Kidney (tissue), 14 donors: Measurements from ENCODE around the gene LMF2. TPM values are rescaled to one million over a fixed set of nuclear protein-coding genes. Genes with fewer than 3 reads are reported as not detected.

ENCODE experiments used
- DNase-seq, 5 donors: peaks; one replicate each; pipeline ENCODE4 v3.0.0-alpha.2; 2013 to 2020
- FAIRE-seq: peaks from 2 replicates; lab custom pipeline; 2012; peaks lifted over from hg19 to GRCh38; lab: Jason Lieb, UNC
- H3K27ac ChIP-seq, 2 donors: one replicate each; pipeline ENCODE4 v1.7.0; 2013; ENCODE audit warnings: low read depth in 2 of 2, low read length in 2 of 2, inconsistent platforms in 1 of 2
- H3K27me3 ChIP-seq: one replicate; pipeline ENCODE4 v1.7.1; 2013; ENCODE audit warnings: low read length, inconsistent platforms; ENCODE audit not compliant: control insufficient read depth, insufficient read depth
- H3K36me3 ChIP-seq, 3 donors: one replicate each; pipeline versions ENCODE4 v1.7.0 to v1.7.1; 2013; ENCODE audit warnings: low read length in 3 of 3, control low read depth in 1 of 3, inconsistent platforms in 1 of 3; ENCODE audit not compliant: insufficient read depth in 3 of 3, control insufficient read depth in 2 of 3
- H3K4me1 ChIP-seq, 3 donors: one replicate each; pipeline versions ENCODE4 v1.7.0 to v1.7.1; 2013; ENCODE audit warnings: low read length in 3 of 3, inconsistent platforms in 1 of 3, low read depth in 1 of 3; ENCODE audit not compliant: control insufficient read depth in 2 of 3, insufficient read depth in 2 of 3
- H3K4me3 ChIP-seq, 3 donors: one replicate each; pipeline versions ENCODE4 v1.7.0 to v1.8.1; 2013; ENCODE audit warnings: low read length in 3 of 3, control low read depth in 1 of 3, inconsistent platforms in 1 of 3
- H3K9ac ChIP-seq, 3 donors: one replicate each; pipeline versions ENCODE4 v1.7.0 to v1.7.1; 2013; ENCODE audit warnings: low read length in 3 of 3, control low read depth in 1 of 3, inconsistent platforms in 1 of 3
- H3K9me3 ChIP-seq, 3 donors: one replicate each; pipeline versions ENCODE4 v1.7.0 to v1.7.1; 2013; ENCODE audit warnings: low read length in 3 of 3, control low read depth in 1 of 3, inconsistent platforms in 1 of 3; ENCODE audit not compliant: control insufficient read depth in 2 of 3, insufficient read depth in 1 of 3
- CTCF ChIP-seq: IDR thresholded peaks from 3 replicates; pipeline ENCODE4 v1.5.1; 2012; ENCODE audit warnings: mild to moderate bottlenecking, moderate library complexity, borderline replicate concordance; ENCODE audit not compliant: insufficient read depth; ENCODE audit errors: extremely low read depth
- intact Hi-C: fragments of 100-400 bp; cut with DNase I; formaldehyde crosslinking; loops from one replicate; pipeline ENCODE4 v1.11.1; 2022
- polyA plus RNA-seq: library from polyadenylated mRNA; stranded (reverse); fragments of 350-450 nt; fragmentation: Illumina TruSeq; extraction: RNeasy Lipid Tissue Mini Kit (QIAGEN cat#74804); gene quantifications from one replicate; pipeline ENCODE4 v1.2.3, GENCODE V29; 2014; ENCODE audit warnings: low read depth, low replicate concordance; ENCODE audit not compliant: insufficient read depth
- total RNA-seq: library from RNA; stranded (reverse); fragmentation: NEBNext Ultra II Directional; extraction: Animal tissue kit (Norgen Biotek cat#: 25700); gene quantifications from one replicate; pipeline ENCODE4 v1.2.1, GENCODE V29; 2021
- donor health status: control.
- donor health status: control.
- donor health status: control.
- donor health status: control.
- donor health status: control.
- donor health status: DM: yes; HTN: yes; CAD: no.
- donor health status: Normal renal cell carcinoma (clear cell type).

Gene LMF2
- total and polyA plus RNA-seq, 2 donors from 2014 or later, result 41.7 to 77.9 TPM

- intact Hi-C loops, result no loop called here
- no peaks in the 10 kb centered on the region for H3K9me3 ChIP-seq
- no peak overlapping the region for H3K27ac ChIP-seq
- H3K4me3 ChIP-seq, result no peak overlapping the region
- FAIRE-seq (no peak), DNase-seq (no peak)
- TF ChIP-seq CTCF, result no peak
- H3K4me1 ChIP-seq, result no peaks in the 10 kb centered on the region
- no peak overlapping the region for H3K9ac ChIP-seq
- H3K27me3 ChIP-seq, result peaks cover 6% of the 10 kb centered on the region
- H3K36me3 ChIP-seq, result no peaks in the 10 kb centered on the region
These were observed 43.8 kb upstream of the LMF2 start for GRCh38 chr22:50551160-50551752.

- H3K4me1 ChIP-seq, result no peaks in the 10 kb centered on the region
- no peak overlapping the region for H3K9ac ChIP-seq
- FAIRE-seq (no peak), DNase-seq (no peak)
- H3K9me3 ChIP-seq, result no peaks in the 10 kb centered on the region
- H3K27ac ChIP-seq, result no peak overlapping the region
- TF ChIP-seq CTCF, result no peak
- intact Hi-C loops, result no loop called here
- H3K27me3 ChIP-seq, result peaks cover 9% of the 10 kb centered on the region
- no peaks in the 10 kb centered on the region for H3K36me3 ChIP-seq
- no peak overlapping the region for H3K4me3 ChIP-seq
These were observed 42.9 kb upstream of the LMF2 start for GRCh38 chr22:50550395-50550794.

GRCh38 chr22:50548921-50549790 is 41.7 kb upstream of the LMF2 start:
- intact Hi-C loops, result no loop called here
- DNase-seq (no peak), FAIRE-seq (no peak)

More at GRCh38 chr22:50548921-50549790, 41.7 kb upstream of the LMF2 start:
- TF ChIP-seq CTCF, result no peak
- H3K9ac ChIP-seq, result no peak overlapping the region
- H3K27ac ChIP-seq, result no peak overlapping the region
- H3K4me1 ChIP-seq, result peaks cover 0 to 3% (median 0%) of the 10 kb centered on the region in 3 donors
- H3K4me3 ChIP-seq, result no peak overlapping the region
- no peaks in the 10 kb centered on the region for H3K36me3 ChIP-seq
- peaks cover 11% of the 10 kb centered on the region for H3K27me3 ChIP-seq
- H3K9me3 ChIP-seq, result no peaks in the 10 kb centered on the region
